Superior temporal gyrus (tissue), 1 donor: ENCODE results near the gene AFDN.
A peak's percentile ranks its signal among the peaks of the same experiment; 100 is the strongest.
"Not testable (repeated sequence)": the region's sequence is repeated elsewhere in the genome, so short reads cannot be mapped to it uniquely, and the experiment has no call there.

Experiments used
- DNase-seq: peaks from one replicate; pipeline ENCODE4 v3.0.0-alpha.2; 2016; ENCODE audit errors: extremely low spot score

Gene AFDN

DNA sequence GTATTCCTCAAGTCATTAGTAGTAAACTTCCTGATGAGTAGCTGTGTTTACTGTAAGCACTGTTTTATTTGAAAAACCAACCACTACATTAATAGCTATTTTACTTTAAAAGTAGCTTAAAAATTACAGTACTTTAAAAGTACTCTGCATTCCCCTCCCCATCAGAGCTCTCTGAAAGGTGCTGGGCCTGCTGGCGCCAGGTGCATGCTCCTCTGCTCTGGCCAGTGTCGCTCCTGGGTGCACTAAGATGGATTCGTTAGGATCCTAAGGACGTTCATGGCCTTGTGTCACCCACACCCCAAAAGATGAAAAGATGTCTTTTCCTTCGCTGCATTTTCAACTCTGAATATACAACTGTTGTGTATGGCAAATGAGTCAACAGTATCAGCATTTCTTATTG lies 126.8 kb downstream of the AFDN start:
- DNase-seq = no peak

DNA sequence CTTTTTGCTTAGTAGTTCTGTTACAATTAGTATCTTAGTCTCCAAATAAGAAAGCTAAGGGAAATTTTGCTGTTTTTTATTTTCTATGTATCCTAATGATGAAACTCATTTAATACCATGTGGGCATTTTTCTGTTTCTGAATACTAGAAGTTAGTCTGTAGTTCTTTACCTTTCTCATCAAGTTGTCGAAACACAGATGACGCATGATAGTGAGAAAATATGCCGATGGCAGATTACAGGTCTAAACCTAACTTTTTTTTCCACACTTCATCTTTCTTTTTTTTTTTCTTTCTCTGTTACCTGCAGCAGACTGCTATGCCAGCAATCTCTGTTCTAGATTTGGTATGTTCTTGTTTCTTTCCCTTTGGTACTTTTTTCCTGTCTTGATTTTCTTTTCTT lies 127.4 kb downstream of the AFDN start:
- no peak for DNase-seq

DNA sequence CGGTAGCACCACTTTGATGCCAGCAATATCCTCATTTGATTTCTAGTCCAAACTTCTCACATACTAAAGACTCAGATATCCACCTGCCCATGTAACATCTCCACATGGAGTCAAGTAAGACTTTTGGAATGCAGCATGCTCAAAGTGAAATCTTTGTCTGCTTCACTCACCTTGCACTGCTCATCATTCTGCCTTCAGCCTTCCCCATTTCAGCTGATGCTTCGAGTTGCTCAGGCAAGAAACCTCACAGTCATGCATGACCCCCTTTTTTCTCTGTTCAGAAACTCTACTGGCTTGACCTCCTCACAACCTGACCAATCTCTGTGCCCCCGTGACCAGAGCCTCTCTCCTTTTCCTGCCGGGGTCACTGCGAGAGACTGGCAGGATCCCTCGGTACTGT lies 129.8 kb downstream of the AFDN start:
- no peak for DNase-seq

GRCh38 chr6:167956983-167957492 lies 130.3 kb downstream of the AFDN start:
- no peak for DNase-seq

GRCh38 chr6:167957626-167958025 lies 130.9 kb downstream of the AFDN start:
- no peak for DNase-seq

DNA sequence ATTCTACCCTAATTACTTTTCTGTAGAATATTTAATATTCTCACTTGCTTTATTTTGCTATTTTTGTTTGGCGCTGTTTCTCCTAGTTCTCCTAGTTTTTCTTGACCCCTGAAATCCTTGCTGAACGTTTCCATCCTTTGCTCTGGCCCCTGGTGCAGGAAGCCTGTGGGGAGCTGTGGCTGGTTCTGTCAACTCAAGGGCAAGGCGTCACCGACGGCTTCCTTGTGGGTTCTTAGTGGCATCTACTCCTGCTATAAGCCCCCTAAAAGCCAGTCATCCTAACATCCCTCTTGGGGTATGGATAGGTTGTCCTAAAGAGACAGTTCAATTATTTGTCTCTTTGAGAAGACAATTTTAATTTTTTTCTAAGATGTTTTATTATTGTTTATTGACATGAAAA lies 133.9 kb downstream of the AFDN start:
- no peak for DNase-seq

DNA sequence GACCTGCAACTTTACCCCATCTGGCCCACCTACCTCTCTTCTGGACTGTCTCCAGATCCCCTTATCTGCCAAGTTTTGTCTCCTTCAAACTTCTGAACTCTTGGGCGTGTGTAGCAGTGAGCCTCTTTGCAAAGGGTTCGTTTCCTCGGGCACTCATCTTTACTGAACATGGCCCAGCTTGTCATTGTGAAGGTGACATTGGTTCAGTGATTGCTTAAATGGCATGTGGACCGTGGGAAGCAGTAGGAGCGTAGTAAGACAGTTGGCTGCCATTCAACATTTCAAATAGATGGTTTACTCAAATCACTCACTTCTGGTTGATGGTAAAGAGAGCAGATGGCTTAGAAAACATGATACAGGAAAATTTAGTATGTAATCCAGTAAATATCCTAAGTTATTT lies 136.0 kb downstream of the AFDN start:
- DNase-seq = no peak

- no peak for DNase-seq
These were observed 136.9 kb downstream of the AFDN start for GRCh38 chr6:167963589-167964057.

DNA sequence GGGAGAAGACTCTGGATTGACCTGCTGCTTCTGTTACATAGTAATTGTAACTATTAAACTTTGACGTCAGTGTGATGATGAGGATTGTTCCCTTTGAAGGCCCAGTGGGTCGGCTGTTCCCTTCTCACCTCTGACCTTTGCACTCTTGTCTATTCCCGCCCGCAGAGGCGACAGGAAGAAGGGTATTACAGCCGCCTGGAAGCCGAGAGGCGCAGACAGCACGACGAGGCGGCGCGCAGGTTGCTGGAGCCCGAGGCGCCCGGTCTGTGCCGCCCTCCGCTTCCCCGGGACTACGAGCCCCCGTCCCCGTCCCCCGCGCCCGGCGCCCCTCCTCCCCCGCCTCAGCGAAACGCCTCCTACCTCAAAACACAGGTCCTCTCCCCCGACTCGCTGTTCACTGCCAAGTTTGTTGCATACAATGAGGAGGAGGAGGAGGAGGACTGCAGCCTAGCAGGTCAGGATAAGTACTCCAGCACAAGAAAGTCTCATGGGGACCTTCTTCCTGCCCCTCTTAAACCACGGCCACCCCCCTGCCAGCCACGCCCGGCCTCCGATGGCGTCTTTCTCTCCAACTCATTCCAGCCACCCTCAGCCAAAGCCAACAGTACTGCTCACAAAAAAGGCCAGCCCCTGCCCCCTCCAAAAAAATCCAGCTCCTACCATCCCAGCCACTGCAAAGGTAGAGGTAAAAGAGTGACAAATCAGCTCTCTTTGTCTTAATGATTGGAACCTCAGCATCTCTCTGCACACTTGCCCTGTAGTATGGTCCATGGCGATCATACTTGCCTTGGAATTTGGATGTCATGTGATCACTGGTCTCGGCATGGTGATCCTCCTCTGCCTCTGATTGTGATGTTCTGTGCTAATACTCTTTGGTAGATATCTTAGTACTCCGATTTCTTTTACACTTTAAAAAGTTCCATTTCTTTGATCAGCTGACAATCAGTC lies 139.2 kb downstream of the AFDN start:
- no peak for DNase-seq

- DNase-seq = no peak
These were observed 139.8 kb downstream of the AFDN start for GRCh38 chr6:167966540-167966905.

GRCh38 chr6:167968091-167968490 lies 141.4 kb downstream of the AFDN start:
- DNase-seq = no peak

- peak; percentile 79 for DNase-seq
These were observed 143.5 kb downstream of the AFDN start for GRCh38 chr6:167970230-167970629.

DNA sequence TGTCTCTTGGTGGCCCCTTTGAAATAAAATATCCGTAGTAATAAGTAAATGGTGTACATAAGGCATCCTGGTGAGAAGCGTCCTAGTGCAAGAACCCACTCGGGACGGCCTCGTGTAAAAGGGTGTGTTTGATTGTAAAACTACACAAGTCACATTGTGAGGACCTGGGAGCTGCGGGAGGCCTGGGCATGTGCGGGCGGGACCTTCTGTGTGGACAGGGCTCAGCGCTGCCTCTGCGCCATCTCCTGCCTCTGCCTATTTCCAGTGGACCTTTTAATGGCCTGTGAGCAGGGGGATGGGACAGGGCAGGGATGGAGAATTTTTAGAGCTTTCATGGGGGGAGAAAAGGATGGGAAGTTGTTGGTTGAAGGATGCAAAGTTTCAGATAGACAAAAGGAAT lies 145.5 kb downstream of the AFDN start:
- DNase-seq = no peak

DNA sequence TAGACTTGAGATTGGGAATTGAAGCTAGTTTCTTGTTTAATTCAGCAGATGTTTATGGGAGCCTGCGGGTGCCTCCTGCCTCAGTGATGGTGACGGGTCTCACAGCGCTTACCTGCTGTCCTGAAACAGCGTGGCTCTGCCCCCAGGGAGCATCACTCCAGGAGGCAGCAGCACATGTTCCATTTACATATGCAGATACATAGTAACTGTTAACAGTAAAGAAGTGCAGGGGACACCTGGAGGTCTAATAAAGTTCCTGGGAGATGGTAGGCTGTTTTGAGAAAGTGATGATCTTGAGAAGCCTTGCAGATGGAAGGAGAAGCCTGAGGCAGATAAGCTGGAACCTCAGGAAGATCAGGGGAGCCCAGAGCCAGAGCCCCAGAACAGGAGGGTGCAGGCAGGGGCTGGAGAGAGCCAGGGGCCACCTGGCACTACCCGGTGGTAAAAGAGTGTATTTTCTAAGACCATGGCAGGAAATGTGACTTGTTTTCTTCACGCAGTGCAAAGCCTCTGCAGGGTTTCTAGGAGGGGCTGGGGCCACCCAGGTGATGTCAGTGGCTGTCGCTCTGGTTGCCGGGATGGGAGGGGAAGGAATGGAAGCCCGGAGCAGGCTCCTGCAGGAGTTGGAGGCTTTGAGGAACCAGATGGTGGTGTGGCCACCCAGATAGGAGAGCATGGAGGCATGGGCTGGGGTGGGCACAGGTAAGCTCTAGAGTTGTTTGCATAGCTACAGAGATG lies 146.6 kb downstream of the AFDN start:
- no peak for DNase-seq

DNA sequence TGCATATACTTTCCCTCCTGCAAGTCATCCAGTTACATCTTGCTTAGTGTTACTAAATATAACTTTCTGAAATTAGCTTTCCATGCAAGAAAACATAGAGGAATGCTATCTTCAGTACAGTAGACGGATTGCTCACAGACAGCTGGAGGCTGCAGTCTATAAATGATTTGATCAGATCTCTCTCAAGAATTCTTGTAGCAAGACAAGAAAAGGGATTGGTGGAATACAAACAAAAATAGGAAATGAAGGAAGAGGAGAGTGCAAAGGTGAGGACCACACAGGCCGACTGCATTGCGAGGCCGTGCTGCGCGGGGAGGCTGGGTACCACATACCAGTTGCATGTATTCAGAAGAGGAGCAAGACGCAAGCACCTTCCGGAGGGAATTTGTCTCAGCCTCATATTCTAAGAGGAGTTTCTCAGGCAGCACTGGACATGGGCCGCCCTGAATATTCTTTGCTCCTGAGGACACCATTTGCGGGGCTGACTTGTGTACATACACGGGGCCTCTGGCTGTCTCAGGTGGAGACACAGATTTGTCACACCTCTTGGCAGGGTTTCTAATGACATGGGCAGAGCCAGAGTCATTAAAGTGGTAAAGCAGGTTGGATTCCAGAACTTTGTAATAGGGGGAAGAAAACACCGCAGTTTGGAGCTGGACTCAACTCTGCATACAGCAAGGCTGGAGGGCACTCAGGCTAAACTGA lies 148.1 kb downstream of the AFDN start:
- no peak for DNase-seq

DNA sequence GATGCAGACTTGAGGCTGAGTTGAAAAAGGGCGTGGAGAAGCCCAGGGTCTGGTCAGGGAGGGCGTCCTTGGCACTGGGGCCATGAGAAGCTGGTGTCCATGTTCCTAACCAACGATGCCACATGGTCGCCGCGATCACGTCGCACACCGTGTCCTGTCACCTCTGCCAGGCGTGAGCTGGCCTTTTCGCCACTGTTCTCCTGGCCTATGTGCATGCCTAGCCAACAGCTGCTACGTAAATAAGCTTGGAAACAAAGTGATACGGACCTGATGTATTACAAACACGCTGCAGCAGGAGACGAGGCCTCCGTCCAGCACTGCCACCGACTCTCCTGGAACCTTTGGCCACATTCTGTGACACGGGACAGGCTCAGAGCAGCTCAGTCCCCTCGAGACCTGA lies 148.7 kb downstream of the AFDN start:
- DNase-seq = no peak

DNA sequence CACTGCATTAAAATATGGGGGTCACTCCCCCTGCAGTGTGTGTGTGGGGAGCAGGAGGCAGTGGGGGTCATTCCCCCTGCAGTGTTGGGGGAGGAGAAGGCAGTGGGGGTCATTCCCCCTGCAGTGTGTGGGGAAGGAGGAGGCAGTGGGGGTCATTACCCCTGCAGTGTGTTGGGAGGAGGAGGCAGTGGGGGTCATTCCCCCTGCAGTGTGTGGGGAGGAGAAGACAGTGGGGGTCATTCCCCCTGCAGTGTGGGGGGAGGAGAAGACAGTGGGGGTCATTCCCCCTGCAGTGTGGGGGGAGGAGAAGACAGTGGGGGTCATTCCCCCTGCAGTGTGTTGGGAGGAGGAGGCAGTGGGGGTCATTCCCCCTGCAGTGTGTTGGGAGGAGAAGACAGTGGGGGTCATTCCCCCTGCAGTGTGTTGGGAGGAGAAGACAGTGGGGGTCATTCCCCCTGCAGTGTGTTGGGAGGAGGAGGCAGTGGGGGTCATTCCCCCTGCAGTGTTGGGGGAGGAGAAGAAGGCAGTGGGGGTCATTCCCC lies 149.5 kb downstream of the AFDN start:
- not testable (repeated sequence) for DNase-seq

DNA sequence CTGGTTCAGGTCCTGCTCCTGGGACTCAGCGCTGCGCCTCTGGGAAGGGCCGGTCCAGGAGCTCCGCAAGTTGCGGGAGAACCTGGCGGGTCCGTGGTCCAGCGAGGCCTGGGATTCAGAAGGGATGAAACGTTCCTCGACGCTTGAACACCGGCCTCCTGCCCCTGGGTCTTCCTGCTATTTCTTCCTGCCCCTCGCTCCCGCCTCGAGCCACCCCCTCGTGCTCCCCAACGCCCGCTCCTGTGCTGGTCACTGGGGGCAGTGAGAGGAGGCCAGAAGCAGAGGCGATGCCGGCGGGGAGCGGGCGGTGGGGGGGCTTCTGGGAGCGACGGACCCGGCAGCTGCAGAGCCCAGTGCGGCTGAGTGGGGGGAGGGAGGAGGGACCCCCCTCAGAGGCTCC lies 150.0 kb downstream of the AFDN start:
- no peak for DNase-seq

- DNase-seq = no peak
These were observed 151.2 kb downstream of the AFDN start for GRCh38 chr6:167977717-167978467.

GRCh38 chr6:167978607-167979006 lies 151.9 kb downstream of the AFDN start:
- DNase-seq = no peak
